Suppressor macrophage treated with lipopolysaccharide for 1 hour (primary cell): ENCODE measurements around the gene C5.

Experiments
- DNase-seq, 3 donors: peaks; one replicate each; pipeline ENCODE4 v3.0.0-alpha.2; 2020 to 2022

Gene C5

GRCh38 chr9:120938851-120939250, 111.2 kb downstream of the C5 start:
- no peak for DNase-seq

- no peak for DNase-seq
Measured at GRCh38 chr9:120937596-120937995, 112.5 kb downstream of the C5 start.

GRCh38 chr9:120937127-120937526, 112.9 kb downstream of the C5 start:
- no peak for DNase-seq

GRCh38 chr9:120936764-120937122, 113.3 kb downstream of the C5 start:
- DNase-seq, result no peak

- DNase-seq, result peak; percentile 95 to 97 (median 96)
Measured at GRCh38 chr9:120936011-120936763, 113.9 kb downstream of the C5 start.

- DNase-seq, result peak; percentile 78 to 91 (median 91)
Measured at GRCh38 chr9:120935383-120935857, 114.7 kb downstream of the C5 start.

- DNase-seq, result peak; percentile 75 to 86 (median 79)
Measured at GRCh38 chr9:120934281-120934680, 115.8 kb downstream of the C5 start.

GRCh38 chr9:120933310-120934055, 116.6 kb downstream of the C5 start:
- DNase-seq, result peak in 2 of 3 donors; percentile 10 to 12

- peak in 1 of 3 donors; percentile 15 for DNase-seq
Measured at GRCh38 chr9:120932086-120932823, 117.8 kb downstream of the C5 start.

- DNase-seq, result peak; percentile 93 to 99 (median 98)
Measured at GRCh38 chr9:120931231-120932085, 118.6 kb downstream of the C5 start.

- DNase-seq, result peak; percentile 29 to 43 (median 31)
Measured at GRCh38 chr9:120929229-120929791, 120.8 kb downstream of the C5 start.

GRCh38 chr9:120928483-120929228, 121.4 kb downstream of the C5 start:
- DNase-seq, result peak; percentile 78 to 91 (median 89)

- peak in 1 of 3 donors; percentile 93 for DNase-seq
Measured at GRCh38 chr9:120928015-120928482, 122.0 kb downstream of the C5 start.

GRCh38 chr9:120927269-120928014, 122.6 kb downstream of the C5 start:
- peak; percentile 17 to 44 (median 40) for DNase-seq

- peak in 2 of 3 donors; percentile 92 to 94 for DNase-seq
Measured at GRCh38 chr9:120926397-120926928, 123.6 kb downstream of the C5 start, which contains the start of gene TRAF1. Gene TRAF1, minus strand, starts transcription at chr9:120926796. Its CDS starts 721 bp downstream, at chr9:120926075.

- DNase-seq, result peak; percentile 96 to 100 (median 99)
Measured at GRCh38 chr9:120925535-120926396, 124.3 kb downstream of the C5 start.

GRCh38 chr9:120924698-120925534, 125.2 kb downstream of the C5 start:
- DNase-seq, result peak; percentile 31 to 58 (median 47)
